Kidney glomerular epithelial cell (primary cell): ENCODE data around the gene DRD1.
A peak's percentile ranks its signal among the peaks of the same experiment; 100 is the strongest.

Experiments
- DNase-seq: peaks from one replicate; lab custom pipeline; 2025; lab: John Stamatoyannopoulos, UW

The DRD1 gene

DNA sequence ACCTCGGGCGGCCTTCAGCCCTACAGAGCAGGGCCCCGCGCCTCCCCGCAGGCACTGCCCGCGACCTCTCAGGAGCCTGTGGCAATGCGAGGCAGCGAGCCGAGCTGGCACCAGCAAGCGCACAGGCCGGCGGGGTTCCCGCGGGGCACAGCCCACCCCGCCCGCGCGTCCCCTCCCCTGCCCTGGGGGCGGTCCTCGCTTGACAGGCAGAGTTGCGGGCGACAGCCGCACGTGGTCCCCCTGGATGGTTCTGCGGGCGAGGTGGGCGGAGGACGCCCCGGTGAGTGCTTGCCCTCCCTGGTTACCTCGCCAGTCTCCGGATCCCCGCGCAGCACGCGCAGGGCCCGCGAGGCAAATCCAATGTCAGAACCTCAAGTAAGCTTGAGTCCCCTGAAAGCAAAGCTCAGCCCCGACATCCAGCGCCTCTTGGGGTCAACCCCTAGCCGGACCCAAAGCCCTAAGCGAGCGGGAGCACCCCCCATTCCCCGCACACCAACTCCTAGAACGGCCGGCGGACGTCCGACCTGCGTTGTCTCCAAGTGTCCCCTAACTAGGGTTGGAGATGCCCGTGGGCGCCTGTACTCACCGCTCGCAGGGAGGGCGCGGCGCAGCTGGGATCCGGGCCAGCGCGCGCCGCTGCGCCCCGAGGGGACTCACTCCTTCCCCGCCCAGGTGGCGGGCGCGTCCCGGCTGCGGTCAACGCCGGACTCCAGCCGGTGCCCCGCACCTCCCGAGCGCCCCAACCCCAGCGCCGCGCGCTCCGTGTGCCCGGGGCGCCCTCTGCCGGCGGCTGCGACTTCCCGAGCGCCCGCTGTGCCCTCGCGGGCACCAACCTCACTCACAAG, at the start of gene DRD1:
Gene DRD1, minus strand, starts transcription at position 123 of the 845 bp plus-strand sequence. CDS start 1,083 bp downstream, outside the sequence.
- no peak for DNase-seq

- DNase-seq = no peak
Observed at GRCh38 chr5:175493726-175494125, 49.7 kb upstream of the DRD1 start.

- no peak for DNase-seq
Observed at GRCh38 chr5:175493260-175493659, 49.3 kb upstream of the DRD1 start.

DNA sequence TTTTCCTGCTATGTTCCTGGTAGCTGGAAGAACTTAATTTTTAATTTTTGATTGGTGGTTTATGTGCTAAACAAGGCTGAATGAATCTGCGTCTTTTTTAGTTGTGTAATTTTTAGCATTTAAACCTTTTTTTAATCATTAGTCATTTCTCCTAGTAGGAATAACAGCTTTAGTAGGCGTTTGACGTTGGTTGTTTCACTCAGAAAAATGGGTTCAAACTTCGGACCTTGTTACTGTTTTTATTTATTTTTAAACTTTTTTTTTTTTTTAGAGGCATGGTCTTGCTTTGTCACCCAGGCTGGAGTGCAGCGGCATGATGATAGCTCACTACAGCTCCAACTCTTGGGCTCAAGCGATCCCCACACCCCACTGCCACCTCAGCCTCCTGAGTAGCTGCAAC, 47.2 kb upstream of the DRD1 start:
- DNase-seq = no peak

GRCh38 chr5:175489693-175490443, 45.9 kb upstream of the DRD1 start:
- no peak for DNase-seq

- DNase-seq = no peak
Observed at GRCh38 chr5:175487514-175488222, 43.7 kb upstream of the DRD1 start.

DNA sequence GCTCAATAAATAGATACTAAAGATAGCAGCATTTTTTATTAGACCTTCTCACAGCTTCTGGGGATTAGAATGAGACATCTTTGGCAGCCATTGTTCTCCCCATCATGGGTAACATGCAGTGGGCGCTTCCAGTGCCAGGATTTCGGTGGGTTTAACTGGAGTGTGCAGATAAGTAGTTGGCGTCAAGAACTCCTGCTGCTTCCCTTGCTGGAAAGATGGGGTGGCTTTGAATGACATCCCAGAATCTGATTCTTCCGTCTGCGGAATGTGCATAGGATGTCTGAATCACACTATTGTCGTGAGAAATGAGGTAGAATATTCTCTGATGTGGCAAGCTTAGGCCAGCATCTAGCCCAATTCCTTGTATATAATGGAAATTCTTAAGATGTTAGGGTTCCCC, 41.6 kb upstream of the DRD1 start:
- DNase-seq = no peak

GRCh38 chr5:175484829-175485228, 40.8 kb upstream of the DRD1 start:
- DNase-seq = no peak

DNA sequence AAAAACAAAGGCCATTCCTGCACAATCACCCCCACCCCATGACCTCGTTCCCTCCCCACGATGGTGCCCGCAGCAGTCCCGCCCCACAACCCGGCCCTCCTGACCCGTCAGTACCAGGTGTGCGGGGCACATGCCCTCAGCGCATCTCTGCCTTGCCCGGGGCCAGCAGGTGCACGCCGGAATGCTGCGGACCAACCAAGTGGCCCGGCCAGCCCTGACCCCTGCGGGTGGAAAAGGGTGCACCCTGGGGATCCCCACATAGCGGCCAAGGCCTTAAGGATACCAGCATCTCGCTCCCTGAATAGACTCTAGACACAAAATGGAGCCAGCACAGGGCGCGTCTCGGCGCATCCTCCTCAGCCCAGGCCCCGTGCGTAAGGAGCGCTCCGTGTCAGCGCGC, 40.3 kb upstream of the DRD1 start:
- DNase-seq = no peak

- DNase-seq = no peak
Observed at GRCh38 chr5:175483337-175483736, 39.4 kb upstream of the DRD1 start.

- no peak for DNase-seq
Observed at GRCh38 chr5:175479125-175479881, 35.3 kb upstream of the DRD1 start.

DNA sequence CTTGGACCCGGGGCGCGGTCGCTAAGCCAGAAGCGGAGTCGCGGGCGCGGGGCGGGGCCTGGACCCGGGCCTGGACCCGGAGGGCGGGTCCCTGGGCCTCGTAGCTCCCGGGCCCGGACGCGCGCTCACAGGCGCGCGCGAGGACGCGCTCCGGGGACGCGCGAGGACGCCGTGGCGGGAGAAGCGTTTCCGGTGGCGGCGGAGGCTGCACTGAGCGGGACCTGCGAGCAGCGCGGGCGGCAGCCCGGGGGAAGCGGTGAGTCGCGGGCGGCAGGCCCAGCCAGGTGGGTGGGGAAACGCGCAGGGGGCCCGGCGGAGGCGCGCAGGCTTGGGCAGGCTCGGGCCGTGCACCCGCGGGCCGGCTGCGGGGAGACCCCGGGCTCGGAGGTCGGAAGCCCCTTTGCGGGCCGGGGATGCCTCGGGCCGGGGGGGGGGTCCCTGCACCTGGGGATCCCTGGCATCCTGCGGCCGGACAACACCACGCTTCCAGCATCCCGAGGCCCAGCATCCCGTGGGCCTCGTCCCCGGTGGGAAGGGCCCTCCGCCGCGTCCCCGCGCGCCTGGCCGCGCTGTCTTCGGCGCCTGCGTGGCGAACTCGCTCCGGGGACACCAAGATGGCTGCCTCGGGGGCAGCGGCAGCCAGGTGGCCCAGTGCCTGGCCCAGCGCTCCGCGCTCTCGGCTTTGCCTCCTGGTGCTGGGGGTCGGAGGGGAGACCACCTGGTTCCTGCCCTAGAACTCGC, 34.6 kb upstream of the DRD1 start, which contains the start of gene SFXN1:
Gene SFXN1, plus strand, starts transcription at position 177 of the 741 bp plus-strand sequence. CDS start 13,544 bp downstream, outside the sequence.
- DNase-seq = peak; percentile 24

GRCh38 chr5:175478008-175478383, 34.0 kb upstream of the DRD1 start:
- DNase-seq = no peak

DNA sequence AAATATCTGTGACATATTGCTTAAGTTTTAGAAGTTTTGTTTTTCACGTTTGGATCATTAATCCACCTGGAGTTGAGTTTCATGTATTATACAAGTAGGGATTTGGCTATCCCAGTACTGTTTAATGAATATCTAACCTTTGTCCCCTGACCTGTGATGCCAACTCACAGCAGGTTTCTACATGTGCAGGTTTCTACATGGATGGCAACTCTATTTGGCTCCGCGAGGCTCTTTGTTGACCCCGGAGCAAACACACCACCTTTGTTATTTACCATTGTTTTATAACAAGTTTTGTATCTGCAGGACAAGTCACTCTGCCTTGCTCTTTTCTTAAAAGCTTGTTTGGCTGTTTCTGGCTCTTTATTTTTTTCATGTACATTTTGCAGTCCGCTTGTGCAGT, 33.5 kb upstream of the DRD1 start:
- DNase-seq = no peak

DNA sequence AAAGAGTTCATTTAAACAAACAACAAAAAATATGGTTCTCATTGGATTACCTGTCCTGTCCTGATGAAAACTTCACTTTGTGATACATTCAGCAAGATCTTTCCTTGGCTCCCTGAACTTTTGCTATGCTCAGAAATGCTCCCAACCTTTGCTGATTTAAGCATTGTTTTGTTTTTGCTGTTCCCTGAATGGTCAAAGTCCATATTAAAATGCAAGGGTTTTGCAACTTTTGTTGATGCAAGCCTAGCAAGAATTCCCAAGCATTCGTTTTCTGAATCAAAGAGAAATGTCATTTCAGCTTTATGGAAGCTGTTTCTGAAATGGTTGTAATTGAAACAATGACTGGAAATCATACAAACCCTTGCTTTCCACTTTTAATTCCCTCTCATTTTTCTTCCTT, 31.3 kb upstream of the DRD1 start:
- DNase-seq = no peak

- no peak for DNase-seq
Observed at GRCh38 chr5:175472378-175472777, 28.4 kb upstream of the DRD1 start.

DNA sequence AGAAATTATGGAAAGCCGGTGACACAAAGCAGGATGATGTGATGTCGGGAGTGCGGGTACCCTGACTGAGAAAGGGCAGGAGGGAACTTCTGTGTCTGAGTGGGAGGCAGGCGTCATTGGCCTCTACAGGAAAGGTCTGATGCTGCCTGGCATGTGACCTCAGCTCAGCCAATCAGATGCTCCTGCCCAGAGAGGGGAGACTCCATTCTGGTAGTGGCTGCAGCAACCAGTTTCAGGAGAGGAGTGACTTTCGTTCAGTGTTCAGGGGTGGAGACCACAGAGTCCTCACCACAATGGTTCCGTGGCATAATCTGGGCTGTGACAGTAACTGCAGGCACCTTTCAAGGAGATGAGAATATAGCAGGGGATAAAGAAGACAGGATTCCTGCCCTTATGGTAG, 27.6 kb upstream of the DRD1 start:
- DNase-seq = no peak

GRCh38 chr5:175471196-175471595, 27.2 kb upstream of the DRD1 start:
- DNase-seq = no peak

- no peak for DNase-seq
Observed at GRCh38 chr5:175470781-175471180, 26.8 kb upstream of the DRD1 start.

- DNase-seq = no peak
Observed at GRCh38 chr5:175469916-175470315, 25.9 kb upstream of the DRD1 start.

DNA sequence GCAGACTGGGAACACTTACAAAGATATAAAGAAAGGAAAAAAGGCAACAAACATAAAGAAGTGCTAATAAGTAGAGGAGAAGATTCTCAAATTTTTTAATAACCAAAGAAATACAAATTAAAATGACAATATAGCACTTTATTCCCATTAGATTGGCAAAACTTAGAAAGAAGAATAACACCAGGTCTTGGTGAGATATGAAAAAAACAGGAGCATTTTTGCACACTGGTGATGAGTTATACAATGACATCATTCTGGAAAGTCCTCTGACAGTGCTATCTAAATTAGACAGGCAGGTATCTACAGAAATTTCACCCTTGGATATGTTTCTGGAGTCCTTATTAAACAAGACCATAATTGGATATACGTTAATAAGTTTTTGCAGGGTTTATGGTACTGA, 24.9 kb upstream of the DRD1 start:
- no peak for DNase-seq
